Adrenal gland (tissue), 12 donors: ENCODE data around the gene FBXO3. TPM values are rescaled to one million over a fixed set of nuclear protein-coding genes. Genes with fewer than 3 reads are reported as not detected.

Source experiments
- polyA plus RNA-seq, 3 donors: library from polyadenylated mRNA; stranded (reverse); fragments of 200-250 nt in 2 of 3; fragments of 350-450 nt in 1 of 3; fragmentation: Illumina TruSeq in 1 of 3; extraction: RNeasy Lipid Tissue Mini Kit (QIAGEN cat#74804) in 1 of 3; gene quantifications; one replicate each; pipeline ENCODE4 v1.2.3, GENCODE V29; 2013 to 2014
- total RNA-seq, 9 donors: library from RNA; depleted of rRNA in 4 of 9; stranded (reverse); fragments of >200 nt in 4 of 9; fragments of 120-200 nt in 1 of 9; fragmentation: NEBNext Ultra II Directional in 1 of 9; extraction: Animal tissue kit (Norgen Biotek cat#: 25700) in 1 of 9; gene quantifications; one replicate each; pipeline versions ENCODE4 v1.1.0 to v1.2.4, GENCODE V29; 2013 to 2023
- donor health status: healthy with polysubstance abuse.
- donor health status: Bipolar disorder and iron deficiency.
- donor health status: DM: yes; HTN: yes; CAD: no.
- donor health status: DM: no; HTN: no; CAD: no.
- donor health status: DM: no; HTN: no; CAD: no.
- donor health status: DM: yes; HTN: yes; CAD: no.

FBXO3 gene
- total and polyA plus RNA-seq, 12 donors, result 20.7 to 59.2 (median 39.3) TPM

Other genes starting within 250 kb of the FBXO3 start
- gene C11orf91, start 73.7 kb downstream of the FBXO3 start, total RNA-seq, result under 1 TPM in 1 of 9 donors, not detected in 8; 0.22 TPM
- under 1 TPM in 1 of 3 donors, not detected in 2; 0.27 TPM for gene C11orf91, start 73.7 kb downstream of the FBXO3 start, polyA plus RNA-seq
- 100 to 1,000 TPM; 286 to 562 (median 457) TPM for gene CD59, start 38.1 kb downstream of the FBXO3 start, total RNA-seq
- gene CD59, start 38.1 kb downstream of the FBXO3 start, polyA plus RNA-seq, result 100 to 1,000 TPM in 2 of 3 donors, 10 to 100 TPM in 1; 59.5 to 465 (median 103) TPM
- 10 to 100 TPM; 12.4 to 40.8 (median 29.4) TPM for gene LMO2, start 117.6 kb upstream of the FBXO3 start, total RNA-seq
- gene LMO2, start 117.6 kb upstream of the FBXO3 start, polyA plus RNA-seq, result 10 to 100 TPM; 14.4 to 38.1 (median 32.7) TPM